Activated T-helper 2 cell treated with anti-CD3 and anti-CD28 coated beads, Interferon-gamma antibody, Interleukin-2, Interleukin-4, amounts not matched to agents 10 μg/mL and 5 μg/mL and 100 μg/mL, durations not matched to agents 14 hours and 24 hours and 36 hours (primary cell): ENCODE results near the gene FAM81B. TPM values are rescaled to one million over a fixed set of nuclear protein-coding genes. Genes with fewer than 3 reads are reported as not detected.

Source experiments
- DNase-seq: peaks from one replicate; pipeline ENCODE4 v3.0.0; 2021; ENCODE audit warnings: low spot score
- H3K27ac Mint-ChIP-seq: one replicate; pipeline ENCODE4 v1.8.0; 2021; ENCODE audit warnings: mixed read lengths
- H3K27me3 Mint-ChIP-seq: one replicate; pipeline ENCODE4 v1.8.0; 2021; ENCODE audit warnings: low read depth, mixed read lengths
- H3K36me3 Mint-ChIP-seq: one replicate; pipeline ENCODE4 v1.8.0; 2021; ENCODE audit warnings: low read depth, mixed read lengths
- H3K4me1 Mint-ChIP-seq: one replicate; pipeline ENCODE4 v1.8.0; 2021; ENCODE audit warnings: low read depth, mixed read lengths
- H3K4me3 Mint-ChIP-seq: one replicate; pipeline ENCODE4 v1.8.0; 2021; ENCODE audit warnings: low read depth, mild to moderate bottlenecking, moderate library complexity, mixed read lengths
- H3K9me3 Mint-ChIP-seq: one replicate; pipeline ENCODE4 v1.8.0; 2021; ENCODE audit warnings: mixed read lengths
- intact Hi-C: fragments of 100-400 bp; cut with micrococcal nuclease; formaldehyde crosslinking; loops from one replicate; pipeline ENCODE4 v1.15.1; 2023
- total RNA-seq: library from RNA; stranded (reverse); gene quantifications from 2 replicates; pipeline ENCODE4 v1.2.3, GENCODE V29; 2022

The FAM81B gene
- total RNA-seq, 1 donor from 2014 or later: not detected

DNA sequence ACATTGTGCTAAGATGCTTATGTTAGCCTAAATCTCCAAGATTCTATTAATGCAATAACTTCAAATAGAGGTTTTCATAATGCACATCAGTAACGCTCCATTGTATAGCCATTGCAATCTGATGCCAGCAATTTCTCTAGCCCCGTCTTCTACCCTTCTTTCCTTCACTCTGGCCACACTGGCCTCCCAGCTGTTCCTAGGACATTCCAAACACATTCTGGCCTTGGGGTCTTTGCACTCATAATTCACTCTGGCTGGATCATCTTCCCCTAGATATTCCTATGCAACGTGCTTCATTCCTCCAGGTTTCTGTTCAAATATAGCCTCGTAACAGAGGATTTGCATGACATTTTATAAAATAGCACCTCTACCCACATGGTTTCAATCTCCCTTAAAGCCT lies 23.3 kb downstream of the FAM81B start:
- H3K27ac Mint-ChIP-seq: no peak overlapping the region
- no peaks in the 10 kb centered on the region for H3K4me1 Mint-ChIP-seq
- H3K4me3 Mint-ChIP-seq: no peak overlapping the region
- DNase-seq: no peak
- H3K36me3 Mint-ChIP-seq: no peaks in the 10 kb centered on the region
- no peaks in the 10 kb centered on the region for H3K9me3 Mint-ChIP-seq
- H3K27me3 Mint-ChIP-seq: peaks cover 7% of the 10 kb centered on the region
- intact Hi-C loops: no loop called here

DNA sequence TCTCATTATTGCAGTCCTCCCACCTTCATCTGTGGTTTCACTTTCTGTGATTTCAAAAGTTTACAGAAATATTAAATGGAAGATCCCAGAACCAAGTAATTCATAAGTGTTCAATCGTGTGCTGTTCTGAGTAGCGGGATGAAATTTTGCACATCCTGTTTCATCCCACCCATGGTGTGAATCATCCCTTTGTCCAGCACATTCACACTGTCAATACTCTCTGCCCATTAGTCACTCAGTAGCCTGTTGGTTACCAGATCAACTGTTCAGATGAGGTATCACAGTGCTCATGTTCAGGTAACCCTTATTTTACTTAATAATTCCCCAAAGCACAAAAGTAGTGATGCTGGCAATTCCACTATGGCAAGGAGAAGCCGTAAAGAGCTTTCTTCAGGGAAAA lies 26.8 kb downstream of the FAM81B start:
- no peaks in the 10 kb centered on the region for H3K9me3 Mint-ChIP-seq
- H3K27me3 Mint-ChIP-seq: peaks cover 3% of the 10 kb centered on the region
- no peak overlapping the region for H3K4me3 Mint-ChIP-seq
- DNase-seq: no peak
- intact Hi-C loops: no loop called here
- H3K27ac Mint-ChIP-seq: no peak overlapping the region
- no peaks in the 10 kb centered on the region for H3K4me1 Mint-ChIP-seq
- no peaks in the 10 kb centered on the region for H3K36me3 Mint-ChIP-seq

DNA sequence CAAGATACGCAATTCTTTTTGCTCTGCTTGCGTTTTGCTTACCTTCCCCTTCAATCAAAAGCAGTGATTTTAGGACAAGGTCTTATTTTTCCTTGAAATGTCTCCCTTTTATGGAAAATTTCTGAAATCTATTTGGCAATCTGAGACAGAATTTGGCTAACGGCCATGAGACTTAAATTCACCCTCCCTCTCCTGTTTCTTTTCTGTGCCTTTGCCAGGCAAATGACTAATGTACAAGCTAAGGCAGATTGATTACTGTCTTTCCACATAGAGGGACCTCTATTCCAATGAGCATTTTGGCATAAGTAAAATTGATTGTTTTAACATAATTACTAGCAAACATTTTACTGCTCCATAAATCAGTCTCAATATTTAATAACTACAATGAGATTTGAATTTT lies 31.7 kb downstream of the FAM81B start:
- Mint-ChIP-seq H3K4me1 (no peaks in the 10 kb centered on the region), H3K4me3 (no peak overlapping the region)

DNA sequence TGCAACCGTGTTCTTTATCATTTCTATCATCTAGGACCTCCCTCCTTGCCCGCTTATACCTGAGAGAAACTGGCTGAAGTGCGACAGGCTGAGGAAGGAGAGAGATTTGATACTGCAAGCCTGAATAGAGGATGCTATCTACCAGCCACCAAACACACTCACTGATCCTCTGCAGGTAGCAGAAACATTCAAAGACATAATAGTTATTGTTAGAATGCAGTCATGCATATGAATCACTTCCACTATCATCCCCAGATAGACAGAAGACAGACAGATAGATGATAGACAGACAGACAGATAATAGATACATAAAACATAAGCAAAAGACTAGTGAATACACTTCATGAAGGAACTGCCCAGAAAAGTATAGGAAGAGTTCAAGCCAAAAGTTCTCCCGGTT lies 32.9 kb downstream of the FAM81B start:
- Mint-ChIP-seq H3K27ac (no peak overlapping the region), H3K4me3 (no peak overlapping the region), H3K4me1 (no peaks in the 10 kb centered on the region), H3K36me3 (no peaks in the 10 kb centered on the region), H3K9me3 (no peaks in the 10 kb centered on the region), H3K27me3 (peaks cover 4% of the 10 kb centered on the region)
- intact Hi-C loops: no loop called here
- no peak for DNase-seq

More for the DNA sequence above, 31.7 kb downstream of the FAM81B start:
- peaks cover 2% of the 10 kb centered on the region for H3K27me3 Mint-ChIP-seq
- H3K27ac Mint-ChIP-seq: no peak overlapping the region
- intact Hi-C loops: no loop called here
- H3K9me3 Mint-ChIP-seq: no peaks in the 10 kb centered on the region
- DNase-seq: no peak
- no peaks in the 10 kb centered on the region for H3K36me3 Mint-ChIP-seq

DNA sequence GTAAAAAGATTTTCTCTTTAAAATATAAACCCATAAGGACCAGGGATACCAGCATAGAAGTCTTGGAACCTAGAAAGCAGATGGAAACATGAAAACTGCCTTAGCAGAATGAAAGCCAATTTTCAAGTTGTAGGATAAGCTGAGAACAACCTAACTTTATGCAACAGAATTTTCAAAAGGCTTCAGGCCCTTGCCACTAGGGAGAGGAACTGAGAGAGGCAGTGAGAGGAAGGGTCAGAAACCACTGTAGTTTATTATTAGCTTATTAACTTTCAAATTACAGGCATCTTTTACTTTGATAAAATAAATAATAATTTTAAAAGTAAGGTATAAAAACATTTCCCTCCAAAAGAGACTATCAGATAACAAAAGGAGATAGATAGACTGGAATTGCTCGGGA lies 33.4 kb downstream of the FAM81B start:
- Mint-ChIP-seq H3K4me1 (no peaks in the 10 kb centered on the region), H3K27ac (no peak overlapping the region), H3K9me3 (no peaks in the 10 kb centered on the region), H3K36me3 (no peaks in the 10 kb centered on the region), H3K4me3 (no peak overlapping the region), H3K27me3 (peaks cover 6% of the 10 kb centered on the region)
- intact Hi-C loops: no loop called here
- no peak for DNase-seq

DNA sequence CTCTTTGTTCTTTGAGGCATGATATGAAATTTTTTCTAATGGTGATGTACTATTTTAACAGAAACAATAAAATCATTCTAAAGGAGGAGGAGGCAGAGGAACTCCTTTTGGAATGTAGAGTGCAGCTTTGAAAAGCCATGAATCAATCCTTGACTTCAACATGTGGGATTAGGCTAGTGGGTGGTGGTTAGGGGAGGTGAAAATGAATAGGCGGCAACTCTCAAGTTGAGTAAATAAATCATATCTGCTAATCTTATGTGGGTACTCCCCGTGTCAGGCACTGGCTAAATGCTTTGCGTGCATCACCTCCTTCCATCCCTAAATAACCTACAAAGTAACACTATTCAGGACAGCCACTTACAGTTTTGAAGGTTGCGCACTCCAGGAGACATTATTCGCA lies 35.1 kb downstream of the FAM81B start:
- no peak overlapping the region for H3K4me3 Mint-ChIP-seq
- H3K9me3 Mint-ChIP-seq: no peaks in the 10 kb centered on the region
- H3K4me1 Mint-ChIP-seq: no peaks in the 10 kb centered on the region
- intact Hi-C loops: no loop called here
- H3K36me3 Mint-ChIP-seq: no peaks in the 10 kb centered on the region
- DNase-seq: no peak
- H3K27me3 Mint-ChIP-seq: peaks cover 6% of the 10 kb centered on the region
- no peak overlapping the region for H3K27ac Mint-ChIP-seq

DNA sequence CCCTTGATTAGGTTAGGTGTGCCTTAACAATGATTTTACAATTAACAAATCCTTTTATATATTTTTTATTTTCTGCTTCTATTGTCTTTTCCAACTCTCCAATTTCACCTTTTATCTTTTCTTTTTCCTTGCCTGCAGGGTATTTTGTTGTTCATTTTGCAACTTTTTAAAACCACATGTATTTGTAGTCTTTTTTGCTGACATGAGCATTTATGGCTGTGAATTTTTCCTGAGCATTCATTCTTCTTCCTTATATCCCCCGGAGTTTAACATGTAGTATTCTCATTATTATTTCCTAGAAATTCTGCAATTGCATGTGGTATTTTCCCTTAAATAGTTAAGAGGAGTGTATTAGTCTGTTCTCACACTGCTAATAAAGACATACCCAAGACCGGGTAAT lies 41.6 kb downstream of the FAM81B start:
- H3K4me1 Mint-ChIP-seq: no peaks in the 10 kb centered on the region
- H3K27me3 Mint-ChIP-seq: peaks cover 17% of the 10 kb centered on the region
- H3K36me3 Mint-ChIP-seq: no peaks in the 10 kb centered on the region
- DNase-seq: no peak
- no peaks in the 10 kb centered on the region for H3K9me3 Mint-ChIP-seq
- H3K4me3 Mint-ChIP-seq: no peak overlapping the region
- no peak overlapping the region for H3K27ac Mint-ChIP-seq
- intact Hi-C loops: no loop called here

DNA sequence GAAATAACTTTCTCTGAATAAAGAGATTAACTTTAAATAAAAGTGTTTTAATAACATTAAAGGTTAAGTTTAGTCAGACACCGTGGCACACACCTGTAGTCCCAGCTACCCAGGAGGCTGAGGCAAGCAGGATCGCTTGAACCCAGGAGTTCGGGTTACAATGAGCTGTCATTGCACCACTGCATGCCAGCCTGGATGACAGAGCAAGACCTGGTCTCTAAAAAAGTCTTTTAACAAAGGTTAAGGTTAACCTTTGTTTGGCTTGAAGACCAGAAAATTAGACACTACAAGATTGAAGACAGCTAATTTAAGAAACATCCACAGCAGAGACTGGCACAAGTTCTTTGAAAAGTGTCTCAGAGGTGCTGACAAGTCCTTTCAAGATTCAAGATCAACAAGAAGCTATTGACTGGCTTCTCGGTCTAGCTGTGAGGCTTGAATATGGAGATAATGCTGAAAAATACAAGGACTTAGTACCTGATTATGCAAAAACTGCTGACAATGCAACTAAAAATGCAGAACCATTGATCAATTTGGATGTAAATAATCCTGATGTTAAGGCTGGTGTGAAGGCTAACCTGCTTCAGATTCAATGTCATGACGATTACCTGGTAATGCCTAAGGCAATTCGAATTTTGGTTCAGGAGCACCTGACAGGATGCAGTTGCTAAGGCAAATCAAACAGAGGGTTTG lies 48.8 kb downstream of the FAM81B start:
- no peak for DNase-seq
- Mint-ChIP-seq H3K27me3 (peaks cover 31% of the 10 kb centered on the region), H3K27ac (no peak overlapping the region), H3K4me1 (no peaks in the 10 kb centered on the region), H3K9me3 (no peaks in the 10 kb centered on the region), H3K4me3 (no peak overlapping the region), H3K36me3 (no peaks in the 10 kb centered on the region)
- intact Hi-C loops: no loop called here

DNA sequence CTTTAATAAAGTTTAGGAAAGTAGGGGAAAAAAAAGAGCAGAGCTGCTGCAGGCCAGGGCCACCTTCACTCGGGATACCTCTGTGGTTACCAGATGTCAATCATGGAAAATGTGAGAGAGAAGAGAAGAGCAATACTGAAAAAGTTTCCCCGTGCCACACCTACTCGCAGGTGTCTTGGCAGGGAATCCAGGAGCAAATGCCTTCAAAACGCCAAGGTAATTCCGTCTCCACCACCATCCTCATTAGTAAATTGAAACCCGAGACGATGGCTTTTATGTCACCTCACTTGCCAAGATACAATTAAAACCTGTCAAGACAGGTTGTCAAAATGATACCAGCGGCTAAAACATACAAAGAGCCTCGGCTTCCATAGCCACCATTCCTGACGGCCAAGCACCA lies 49.7 kb downstream of the FAM81B start:
- Mint-ChIP-seq H3K27me3 (peaks cover 28% of the 10 kb centered on the region), H3K27ac (no peak overlapping the region), H3K4me3 (no peak overlapping the region), H3K4me1 (no peaks in the 10 kb centered on the region), H3K36me3 (no peaks in the 10 kb centered on the region), H3K9me3 (no peaks in the 10 kb centered on the region)
- no peak for DNase-seq
- intact Hi-C loops: no loop called here

DNA sequence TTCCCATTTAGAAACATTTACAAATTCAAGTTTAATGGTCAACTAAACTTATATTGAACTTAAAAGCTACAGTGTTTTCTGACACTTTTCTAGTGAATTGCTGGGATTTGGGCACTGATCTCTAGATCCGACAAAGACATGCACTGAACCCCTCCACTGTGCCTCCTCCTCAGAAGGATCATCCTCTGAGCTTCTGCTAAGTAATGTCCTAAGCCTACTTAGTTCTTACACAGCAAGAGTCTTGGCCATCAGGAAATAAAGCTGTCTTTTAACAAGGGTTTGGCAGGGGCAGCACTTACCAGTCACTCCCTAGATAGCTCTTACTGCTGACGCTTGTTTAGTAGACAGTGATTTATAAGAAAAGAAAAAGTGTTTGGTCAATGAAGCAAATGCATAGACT lies 50.5 kb downstream of the FAM81B start:
- intact Hi-C loops: no loop called here
- peaks cover 24% of the 10 kb centered on the region for H3K27me3 Mint-ChIP-seq
- no peaks in the 10 kb centered on the region for H3K36me3 Mint-ChIP-seq
- no peak overlapping the region for H3K4me3 Mint-ChIP-seq
- no peak for DNase-seq
- no peak overlapping the region for H3K27ac Mint-ChIP-seq
- H3K9me3 Mint-ChIP-seq: no peaks in the 10 kb centered on the region
- no peaks in the 10 kb centered on the region for H3K4me1 Mint-ChIP-seq

DNA sequence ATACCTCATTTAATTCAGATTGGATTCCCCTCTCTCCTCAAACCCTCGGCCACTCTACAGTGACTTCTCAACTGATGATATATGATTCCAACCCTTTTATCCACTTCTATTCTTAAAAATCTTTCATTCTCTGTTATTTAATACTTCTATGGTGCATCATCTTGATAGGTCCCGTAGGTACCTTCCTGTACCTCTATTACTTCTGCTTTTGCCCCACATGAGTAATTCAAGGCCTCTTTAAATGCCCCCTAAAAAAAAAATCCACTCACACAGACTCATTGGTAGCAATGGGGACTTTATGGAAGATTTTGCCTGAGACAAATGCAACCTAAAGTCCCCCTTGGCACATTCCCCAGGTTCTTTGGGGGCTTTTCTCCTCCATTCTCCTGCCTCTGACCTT lies 54.3 kb downstream of the FAM81B start:
- Mint-ChIP-seq H3K4me3 (no peak overlapping the region), H3K9me3 (no peaks in the 10 kb centered on the region), H3K27me3 (peaks cover 18% of the 10 kb centered on the region), H3K4me1 (no peaks in the 10 kb centered on the region), H3K36me3 (no peaks in the 10 kb centered on the region), H3K27ac (no peak overlapping the region)
- intact Hi-C loops: no loop called here
- DNase-seq: no peak

DNA sequence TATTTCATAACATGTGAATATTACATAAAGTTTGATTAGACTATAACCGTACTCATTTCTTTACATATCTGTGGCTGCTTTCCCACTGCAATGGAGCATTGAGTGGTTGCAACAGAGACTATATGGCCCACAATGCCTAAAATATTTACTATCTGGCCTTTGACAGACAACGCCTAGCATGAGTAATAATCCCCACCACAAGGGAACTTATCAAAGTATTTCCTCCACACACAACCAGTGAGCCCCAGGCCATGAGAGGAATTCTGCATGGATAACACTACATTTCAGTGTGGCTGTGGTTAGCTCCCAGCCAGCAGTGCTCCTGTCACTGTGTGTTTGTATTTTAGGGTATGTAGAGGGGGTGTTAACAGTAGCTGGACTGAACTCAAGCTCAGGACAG lies 54.8 kb downstream of the FAM81B start:
- Mint-ChIP-seq H3K36me3 (no peaks in the 10 kb centered on the region), H3K4me1 (no peaks in the 10 kb centered on the region), H3K27me3 (peaks cover 12% of the 10 kb centered on the region), H3K27ac (no peak overlapping the region), H3K4me3 (no peak overlapping the region), H3K9me3 (no peaks in the 10 kb centered on the region)
- DNase-seq: no peak
- intact Hi-C loops: no loop called here

DNA sequence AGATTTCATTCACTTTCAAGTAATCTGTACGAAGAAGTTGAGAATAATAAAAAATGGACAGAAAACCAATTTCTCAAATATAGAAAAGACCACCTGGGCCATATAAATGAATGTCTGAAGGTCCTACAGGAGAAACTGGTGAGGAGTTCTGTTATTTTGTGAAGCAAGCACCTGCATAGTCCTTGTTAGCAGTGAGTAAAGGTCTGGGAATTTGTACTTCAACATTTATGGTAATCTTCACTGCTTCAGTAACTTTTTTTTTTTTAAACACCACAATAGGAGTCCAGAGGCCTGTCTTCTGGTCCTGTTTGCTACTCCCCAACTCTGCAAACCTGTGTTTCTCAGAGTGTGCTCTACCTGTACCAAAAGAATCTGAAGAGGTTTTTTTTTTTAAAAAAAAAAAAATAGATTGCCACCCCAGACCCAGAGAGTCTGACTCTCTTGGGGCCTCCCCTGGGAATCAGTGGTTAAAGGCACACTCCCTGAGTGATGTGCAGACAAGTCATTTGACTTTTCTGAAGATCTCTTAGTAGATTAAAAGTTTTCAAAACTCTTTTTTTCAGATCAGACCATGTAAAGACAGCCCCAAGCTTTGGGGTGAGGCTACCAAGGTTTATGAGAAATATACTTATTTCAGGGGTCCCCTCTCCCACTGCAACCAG lies 55.5 kb downstream of the FAM81B start:
- no peaks in the 10 kb centered on the region for H3K36me3 Mint-ChIP-seq

More for the DNA sequence above, 55.5 kb downstream of the FAM81B start:
- Mint-ChIP-seq H3K4me1 (no peaks in the 10 kb centered on the region), H3K4me3 (no peak overlapping the region), H3K27ac (no peak overlapping the region), H3K27me3 (peaks cover 12% of the 10 kb centered on the region), H3K9me3 (no peaks in the 10 kb centered on the region)
- intact Hi-C loops: no loop called here
- DNase-seq: no peak
